Trophoblast cell (in vitro differentiated cells and primary cell): ENCODE results near the gene SELENOO.

Experiments
- DNase-seq, 2 donors: peaks; one replicate each; pipeline ENCODE4 v3.0.0-alpha.2; 2016
- H2AFZ ChIP-seq: 2 replicates; pipeline ENCODE4 v1.6.1; 2013; ENCODE audit warnings: low read length, moderate library complexity, mild to moderate bottlenecking; ENCODE audit not compliant: insufficient read depth, poor library complexity
- H2AK5ac ChIP-seq: 2 replicates; pipeline ENCODE4 v1.6.1; 2013; ENCODE audit warnings: mild to moderate bottlenecking, low read length
- H2BK120ac ChIP-seq: 2 replicates; pipeline ENCODE4 v1.6.1; 2013; ENCODE audit warnings: low read length, mild to moderate bottlenecking, moderate library complexity; ENCODE audit not compliant: insufficient read depth, poor library complexity
- H2BK12ac ChIP-seq: 2 replicates; pipeline ENCODE4 v1.6.1; 2013; ENCODE audit warnings: mild to moderate bottlenecking, low read length, moderate library complexity
- H2BK5ac ChIP-seq: 2 replicates; pipeline ENCODE4 v1.6.1; 2013; ENCODE audit warnings: low read length, low read depth, moderate library complexity, mild to moderate bottlenecking; ENCODE audit not compliant: poor library complexity
- H3K14ac ChIP-seq: 2 replicates; pipeline ENCODE4 v1.6.1; 2013; ENCODE audit warnings: mild to moderate bottlenecking, low read length
- H3K18ac ChIP-seq: 2 replicates; pipeline ENCODE4 v1.6.1; 2013; ENCODE audit warnings: mild to moderate bottlenecking, low read length
- H3K23ac ChIP-seq: 2 replicates; pipeline ENCODE4 v1.6.1; 2013; ENCODE audit warnings: low read length
- H3K27ac ChIP-seq: 2 replicates; pipeline ENCODE4 v1.5.1; 2013; ENCODE audit warnings: low read depth, mild to moderate bottlenecking, inconsistent platforms, low read length, moderate library complexity
- H3K27me3 ChIP-seq: 2 replicates; pipeline ENCODE4 v1.6.1; 2013; ENCODE audit warnings: inconsistent platforms, mild to moderate bottlenecking, low read length, moderate library complexity; ENCODE audit not compliant: insufficient read depth
- H3K36me3 ChIP-seq, 2 experiments: 1 replicate in 1 of 2; 2 replicates in 1 of 2; pipeline ENCODE4 v1.6.1; 2013; ENCODE audit warnings: low read length in 2 of 2, mild to moderate bottlenecking in 2 of 2, moderate library complexity in 1 of 2; ENCODE audit not compliant: insufficient read depth in 2 of 2, control insufficient read depth in 1 of 2
- H3K4ac ChIP-seq: 2 replicates; pipeline ENCODE4 v1.6.1; 2013; ENCODE audit warnings: low read depth, mild to moderate bottlenecking, low read length, moderate library complexity
- H3K4me1 ChIP-seq, 2 experiments: 1 replicate in 1 of 2; 2 replicates in 1 of 2; pipeline ENCODE4 v1.6.1; 2013; ENCODE audit warnings: low read length in 2 of 2, mild to moderate bottlenecking in 2 of 2, moderate library complexity in 1 of 2; ENCODE audit not compliant: insufficient read depth in 2 of 2, control insufficient read depth in 1 of 2
- H3K4me2 ChIP-seq: 2 replicates; pipeline ENCODE4 v1.6.1; 2013; ENCODE audit warnings: inconsistent platforms, mild to moderate bottlenecking, low read length, moderate library complexity
- H3K4me3 ChIP-seq: 2 replicates; pipeline ENCODE4 v1.5.1; 2013; ENCODE audit warnings: mild to moderate bottlenecking, low read depth, low read length, inconsistent platforms
- H3K79me1 ChIP-seq: one replicate; pipeline ENCODE4 v1.6.1; 2013; ENCODE audit warnings: low read length
- H3K79me2 ChIP-seq: 2 replicates; pipeline ENCODE4 v1.6.1; 2013; ENCODE audit warnings: low read length, mild to moderate bottlenecking; ENCODE audit not compliant: control insufficient read depth, insufficient read depth, poor library complexity
- H3K9ac ChIP-seq: 2 replicates; pipeline ENCODE4 v1.6.1; 2013; ENCODE audit warnings: mild to moderate bottlenecking, low read length
- H3K9me3 ChIP-seq: 2 replicates; pipeline ENCODE4 v1.6.1; 2013; ENCODE audit warnings: low read depth, mild to moderate bottlenecking, control low read depth, inconsistent platforms, low read length; ENCODE audit not compliant: insufficient read depth
- H4K12ac ChIP-seq: 2 replicates; pipeline ENCODE4 v1.6.1; 2013; ENCODE audit warnings: low read depth, mild to moderate bottlenecking, low read length, moderate library complexity
- H4K8ac ChIP-seq: 2 replicates; pipeline ENCODE4 v1.6.1; 2013; ENCODE audit warnings: low read depth, mild to moderate bottlenecking, low read length, moderate library complexity
- H4K91ac ChIP-seq: one replicate; pipeline ENCODE4 v1.6.1; 2013; ENCODE audit warnings: low read depth, mild to moderate bottlenecking, low read length, moderate library complexity
- WGBS: extraction: QIAGEN DNeasy Blood & Tissue Kit; methylation state at CpG from one replicate; pipeline ENCODE4 v1.1.7; 2013; ENCODE audit warnings: missing lambda C conversion rate; ENCODE audit not compliant: insufficient read length, insufficient coverage; ENCODE audit errors: extremely low coverage; 5-methylcytosine and 5-hydroxymethylcytosine counted together

The SELENOO gene

GRCh38 chr22:50199251-50199721 is 1.5 kb upstream of the SELENOO start:
- no peaks in the 10 kb centered on the region for H3K27me3 ChIP-seq
- WGBS: no CpG with 5 or more reads among the region's 18 CpGs
- H3K36me3 ChIP-seq: peaks cover 40 to 48% of the 10 kb centered on the region in 2 experiments
- H2BK12ac ChIP-seq: no peak overlapping the region
- no peak overlapping the region for H3K4me3 ChIP-seq
- peaks cover 8 to 13% of the 10 kb centered on the region in 2 experiments for H3K4me1 ChIP-seq
- peaks cover 8% of the 10 kb centered on the region for H3K79me1 ChIP-seq
- H3K9ac ChIP-seq: no peak overlapping the region
- no peak overlapping the region for H3K14ac ChIP-seq
- no peak overlapping the region for H2AK5ac ChIP-seq
- H3K4me2 ChIP-seq: no peak overlapping the region
- no peak overlapping the region for H2BK5ac ChIP-seq
- no peak overlapping the region for H3K18ac ChIP-seq
- peaks cover 10% of the 10 kb centered on the region for H3K79me2 ChIP-seq
- no peak overlapping the region for H2BK120ac ChIP-seq
- no peak overlapping the region for H4K12ac ChIP-seq
- peaks cover 1% of the 10 kb centered on the region for H3K9me3 ChIP-seq
- no peak for DNase-seq
- no peak overlapping the region for H2AFZ ChIP-seq
- no peak overlapping the region for H3K4ac ChIP-seq
- H3K27ac ChIP-seq: no peak overlapping the region
- no peak overlapping the region for H4K8ac ChIP-seq
- H4K91ac ChIP-seq: no peak overlapping the region
- H3K23ac ChIP-seq: no peak overlapping the region

GRCh38 chr22:50199829-50200460 is 866 bp upstream of the SELENOO start:
- no peak overlapping the region for H2BK12ac ChIP-seq
- peak overlapping the region; percentile 59 for H2BK5ac ChIP-seq
- WGBS: no CpG with 5 or more reads among the region's 34 CpGs
- peaks cover 10% of the 10 kb centered on the region for H3K79me2 ChIP-seq
- no peak overlapping the region for H3K27ac ChIP-seq
- peaks cover 8 to 13% of the 10 kb centered on the region in 2 experiments for H3K4me1 ChIP-seq
- no peak overlapping the region for H3K23ac ChIP-seq
- H3K27me3 ChIP-seq: no peaks in the 10 kb centered on the region
- peak overlapping the region; percentile 71 for H3K9ac ChIP-seq
- H3K4me2 ChIP-seq: peak overlapping the region; percentile 93
- peaks cover 1% of the 10 kb centered on the region for H3K9me3 ChIP-seq
- peak overlapping the region; percentile 83 for H3K4me3 ChIP-seq
- H3K79me1 ChIP-seq: peaks cover 8% of the 10 kb centered on the region
- peak overlapping the region; percentile 30 for H3K18ac ChIP-seq
- H3K14ac ChIP-seq: peak overlapping the region; percentile 61
- peak overlapping the region; percentile 12 for H2BK120ac ChIP-seq
- peak overlapping the region; percentile 92 for H2AFZ ChIP-seq
- peak in 1 of 2 donors; percentile 24 for DNase-seq
- H2AK5ac ChIP-seq: no peak overlapping the region
- H3K36me3 ChIP-seq: peaks cover 34 to 41% of the 10 kb centered on the region in 2 experiments
- H3K4ac ChIP-seq: no peak overlapping the region
- H4K12ac ChIP-seq: peak overlapping the region; percentile 62
- peak overlapping the region; percentile 58 for H4K91ac ChIP-seq
- H4K8ac ChIP-seq: peak overlapping the region; percentile 77

DNA sequence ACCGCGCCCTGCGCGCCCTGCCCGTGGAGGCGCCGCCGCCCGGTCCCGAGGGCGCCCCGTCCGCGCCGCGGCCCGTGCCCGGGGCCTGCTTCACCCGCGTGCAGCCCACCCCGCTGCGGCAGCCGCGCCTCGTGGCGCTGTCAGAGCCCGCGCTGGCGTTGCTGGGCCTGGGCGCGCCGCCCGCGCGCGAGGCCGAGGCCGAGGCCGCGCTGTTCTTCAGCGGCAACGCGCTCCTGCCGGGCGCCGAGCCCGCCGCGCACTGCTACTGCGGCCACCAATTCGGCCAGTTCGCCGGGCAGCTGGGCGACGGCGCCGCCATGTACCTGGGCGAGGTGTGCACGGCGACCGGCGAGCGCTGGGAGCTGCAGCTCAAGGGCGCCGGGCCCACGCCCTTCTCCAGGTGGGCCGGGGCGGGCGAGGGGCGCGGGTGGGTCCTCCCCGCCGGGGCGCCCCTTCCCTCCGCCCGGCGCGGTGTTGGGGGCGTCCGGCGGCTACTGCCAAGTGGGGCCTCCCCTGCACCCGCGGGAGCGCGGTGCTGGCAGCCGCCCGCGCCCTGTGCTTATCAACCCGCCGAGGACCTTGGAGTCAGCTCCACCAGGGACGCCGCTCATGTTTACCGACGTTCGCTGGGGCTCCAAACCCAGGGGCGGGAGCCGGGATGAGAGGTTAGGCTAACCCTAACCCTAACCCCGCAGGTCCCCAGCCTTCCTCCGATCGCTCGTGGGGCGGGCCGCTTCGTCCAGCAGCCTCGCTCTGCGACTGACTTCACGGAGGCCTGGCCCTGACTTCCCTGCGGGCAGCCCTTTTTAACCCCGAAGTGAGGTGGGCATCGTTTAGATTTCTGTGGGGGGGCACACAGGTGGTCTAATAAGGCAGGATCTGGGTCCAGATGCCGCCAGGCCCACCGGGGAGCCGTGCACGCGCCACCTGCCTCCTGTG is 649 bp downstream of the SELENOO start:
- Histone ChIP-seq H4K12ac (peak overlapping the region; percentile 35), H3K18ac (peak overlapping the region; percentile 69), H3K27me3 (no peaks in the 10 kb centered on the region), H3K9me3 (peaks cover 1% of the 10 kb centered on the region), H3K27ac (no peak overlapping the region), H4K91ac (peak overlapping the region; percentile 88), H2BK5ac (peak overlapping the region; percentile 58), H4K8ac (peak overlapping the region; percentile 88), H2BK120ac (no peak overlapping the region), H3K79me1 (peaks cover 8% of the 10 kb centered on the region), H3K4me1 (peaks cover 8 to 13% of the 10 kb centered on the region in 2 experiments), H3K4ac (peak overlapping the region; percentile 72), H2BK12ac (no peak overlapping the region), H2AK5ac (peak overlapping the region; percentile 35), H3K4me3 (peak overlapping the region; percentile 95), H3K14ac (peak overlapping the region; percentile 47), H3K79me2 (peaks cover 10% of the 10 kb centered on the region), H3K4me2 (peak overlapping the region; percentile 98), H3K36me3 (peaks cover 31 to 36% of the 10 kb centered on the region in 2 experiments), H2AFZ (peak overlapping the region; percentile 94), H3K23ac (no peak overlapping the region), H3K9ac (peak overlapping the region; percentile 97)
- no CpG with 5 or more reads among the region's 115 CpGs for WGBS
- peak in 1 of 2 donors; percentile 33 for DNase-seq

- peak overlapping the region; percentile 95 for H3K4me3 ChIP-seq
- H3K27ac ChIP-seq: no peak overlapping the region
- H3K23ac ChIP-seq: no peak overlapping the region
- peaks cover 27 to 34% of the 10 kb centered on the region in 2 experiments for H3K36me3 ChIP-seq
- no peak overlapping the region for H2AK5ac ChIP-seq
- peaks cover 8% of the 10 kb centered on the region for H3K79me1 ChIP-seq
- H3K4ac ChIP-seq: no peak overlapping the region
- no peak overlapping the region for H3K14ac ChIP-seq
- no peak for DNase-seq
- no peak overlapping the region for H2BK12ac ChIP-seq
- H3K79me2 ChIP-seq: peaks cover 10% of the 10 kb centered on the region
- H3K4me2 ChIP-seq: peak overlapping the region; percentile 98
- no peak overlapping the region for H3K9ac ChIP-seq
- no peaks in the 10 kb centered on the region for H3K27me3 ChIP-seq
- no peak overlapping the region for H2BK120ac ChIP-seq
- no peak overlapping the region for H3K18ac ChIP-seq
- no peak overlapping the region for H2BK5ac ChIP-seq
- H4K91ac ChIP-seq: no peak overlapping the region
- no CpG with 5 or more reads among the region's 13 CpGs for WGBS
- H4K12ac ChIP-seq: no peak overlapping the region
- H3K4me1 ChIP-seq: peaks cover 8 to 13% of the 10 kb centered on the region in 2 experiments
- H3K9me3 ChIP-seq: peaks cover 1% of the 10 kb centered on the region
- no peak overlapping the region for H4K8ac ChIP-seq
- no peak overlapping the region for H2AFZ ChIP-seq
Measured at GRCh38 chr22:50202130-50202666, 1.4 kb downstream of the SELENOO start.
